Activated CD8-positive, alpha-beta T cell treated with anti-CD3 and anti-CD28 coated beads for 36 hours (primary cell): ENCODE measurements around the gene PDCD2. TPM values are rescaled to one million over a fixed set of nuclear protein-coding genes. Genes with fewer than 3 reads are reported as not detected.

ENCODE experiments used
- ATAC-seq: fragments of 200-7000 bp; cut with Tn5 transposase; one replicate; pipeline ENCODE4 v1.10.0; 2021; ENCODE audit warnings: mild to moderate bottlenecking, moderate library complexity
- CTCF ChIA-PET: fragments of 350-600 bp; sonication (Branson Sonifier 250); formaldehyde crosslinking; loops from one replicate; lab custom pipeline; 2021; ENCODE audit warnings: antibody characterized with exemption; lab: Charles Lee
- POLR2A ChIA-PET: fragments of 350-600 bp; sonication (Branson Sonifier 250); formaldehyde crosslinking; loops from one replicate; lab custom pipeline; 2021; ENCODE audit warnings: antibody characterized with exemption; lab: Charles Lee
- DNase-seq: peaks from one replicate; pipeline ENCODE4 v3.0.0-alpha.2; 2020
- H3K27ac Mint-ChIP-seq: one replicate; pipeline ENCODE4 v1.8.0; 2021; ENCODE audit warnings: mild to moderate bottlenecking, mixed read lengths
- H3K27me3 Mint-ChIP-seq: one replicate; pipeline ENCODE4 v1.8.0; 2021; ENCODE audit warnings: mixed read lengths
- H3K36me3 Mint-ChIP-seq: one replicate; pipeline ENCODE4 v1.8.0; 2021; ENCODE audit warnings: low read depth, mixed read lengths
- H3K4me1 Mint-ChIP-seq: one replicate; pipeline ENCODE4 v1.8.0; 2021; ENCODE audit warnings: low read depth, mixed read lengths
- H3K4me3 Mint-ChIP-seq: one replicate; pipeline ENCODE4 v1.8.0; 2021; ENCODE audit warnings: mild to moderate bottlenecking, moderate library complexity, mixed read lengths
- H3K9me3 Mint-ChIP-seq: one replicate; pipeline ENCODE4 v1.8.0; 2021; ENCODE audit warnings: mixed read lengths
- intact Hi-C: fragments of 100-400 bp; cut with micrococcal nuclease; formaldehyde crosslinking; loops from one replicate; pipeline ENCODE4 v1.10.0; 2022
- total RNA-seq, 2 experiments: library from RNA; stranded (reverse); gene quantifications; one replicate each; pipeline ENCODE4 v1.2.3, GENCODE V29; 2021
- TF ChIP-seq, protein P1 (sequence below): fragments of 200-600 bp; IDR thresholded peaks from one replicate; pipeline ENCODE4 v1.8.0; 2022; ENCODE audit warnings: antibody characterized with exemption, mild to moderate bottlenecking

PDCD2 gene
- total RNA-seq, 2 experiments from 2014 or later, result 132 to 140 TPM

- no peaks in the 10 kb centered on the region for H3K9me3 Mint-ChIP-seq
- no peak overlapping the region for H3K27ac Mint-ChIP-seq
- POLR2A ChIA-PET, result no interaction called here
- DNase-seq (no peak), ATAC-seq (no peak)
- CTCF ChIA-PET, result interaction anchor here (0.7 to 1.0 kb wide), 2 partner anchors 16 to 714 kb away, joined by 3 read pairs; no protein-coding TSS in a partner anchor
- TF ChIP-seq, protein P1, sequence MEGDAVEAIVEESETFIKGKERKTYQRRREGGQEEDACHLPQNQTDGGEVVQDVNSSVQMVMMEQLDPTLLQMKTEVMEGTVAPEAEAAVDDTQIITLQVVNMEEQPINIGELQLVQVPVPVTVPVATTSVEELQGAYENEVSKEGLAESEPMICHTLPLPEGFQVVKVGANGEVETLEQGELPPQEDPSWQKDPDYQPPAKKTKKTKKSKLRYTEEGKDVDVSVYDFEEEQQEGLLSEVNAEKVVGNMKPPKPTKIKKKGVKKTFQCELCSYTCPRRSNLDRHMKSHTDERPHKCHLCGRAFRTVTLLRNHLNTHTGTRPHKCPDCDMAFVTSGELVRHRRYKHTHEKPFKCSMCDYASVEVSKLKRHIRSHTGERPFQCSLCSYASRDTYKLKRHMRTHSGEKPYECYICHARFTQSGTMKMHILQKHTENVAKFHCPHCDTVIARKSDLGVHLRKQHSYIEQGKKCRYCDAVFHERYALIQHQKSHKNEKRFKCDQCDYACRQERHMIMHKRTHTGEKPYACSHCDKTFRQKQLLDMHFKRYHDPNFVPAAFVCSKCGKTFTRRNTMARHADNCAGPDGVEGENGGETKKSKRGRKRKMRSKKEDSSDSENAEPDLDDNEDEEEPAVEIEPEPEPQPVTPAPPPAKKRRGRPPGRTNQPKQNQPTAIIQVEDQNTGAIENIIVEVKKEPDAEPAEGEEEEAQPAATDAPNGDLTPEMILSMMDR, result no peak
- H3K4me1 Mint-ChIP-seq, result peaks cover 46% of the 10 kb centered on the region
- H3K4me3 Mint-ChIP-seq, result no peak overlapping the region
- intact Hi-C loops, result no loop called here
- peaks cover 72% of the 10 kb centered on the region for H3K36me3 Mint-ChIP-seq
- H3K27me3 Mint-ChIP-seq, result no peaks in the 10 kb centered on the region
These were observed 39.0 kb downstream of the PDCD2 start for GRCh38 chr6:170545405-170545804.

DNA sequence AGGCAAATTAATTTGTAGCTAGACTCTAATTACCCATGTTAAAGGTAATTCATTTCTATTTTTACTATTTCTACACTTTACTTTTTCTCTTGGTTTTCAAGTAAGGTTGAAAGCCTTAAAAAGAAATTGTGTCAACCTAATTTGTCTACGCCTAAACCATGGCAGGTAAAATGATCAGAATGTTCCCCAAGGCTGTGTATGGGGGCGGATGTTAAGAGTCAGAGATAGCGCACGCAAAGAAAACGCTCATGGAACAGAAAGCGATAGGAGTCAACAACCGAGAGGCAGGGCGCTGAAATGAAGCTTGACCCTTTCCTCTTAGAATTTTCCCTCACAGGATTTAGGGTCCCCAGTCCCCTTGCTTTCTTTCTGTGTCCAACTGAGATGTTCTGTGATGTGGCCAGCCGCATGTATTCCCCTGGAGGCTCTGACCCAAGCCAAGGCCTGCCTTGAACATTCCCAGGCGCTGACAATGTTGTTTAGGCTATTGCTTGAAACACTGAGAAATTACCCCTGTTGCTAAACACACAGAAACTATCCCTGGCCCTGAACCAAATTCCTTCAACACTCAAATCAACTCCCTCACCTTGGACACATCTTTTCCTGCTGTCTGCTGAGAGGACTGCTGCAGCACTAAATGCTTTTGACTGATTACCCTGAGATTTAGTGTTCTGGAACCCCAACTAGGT is 42.3 kb downstream of the PDCD2 start:
- Mint-ChIP-seq H3K4me1 (peaks cover 25% of the 10 kb centered on the region), H3K27me3 (no peaks in the 10 kb centered on the region), H3K4me3 (no peak overlapping the region), H3K36me3 (peaks cover 68% of the 10 kb centered on the region), H3K9me3 (no peaks in the 10 kb centered on the region), H3K27ac (peak overlapping the region; percentile 20)
- CTCF ChIA-PET, result interaction anchor here (0.7 to 7.1 kb wide), 4 partner anchors 11 to 753 kb away, joined by 3 to 47 read pairs (median 3); no protein-coding TSS in a partner anchor
- no peak for ATAC-seq
- POLR2A ChIA-PET, result interaction anchor here (1.0 to 1.6 kb wide), 2 partner anchors 12 to 20 kb away, joined by 3 to 4 read pairs; partner anchors contain the start of gene TBP
- DNase-seq, result no peak
- TF ChIP-seq, protein P1, result no peak
- intact Hi-C loops, result no loop called here

GRCh38 chr6:170537329-170537728 is 47.1 kb downstream of the PDCD2 start:
- POLR2A ChIA-PET, result no interaction called here
- DNase-seq (no peak), ATAC-seq (no peak)
- CTCF ChIA-PET, result no interaction called here
- Mint-ChIP-seq H3K36me3 (peaks cover 61% of the 10 kb centered on the region), H3K4me1 (peaks cover 14% of the 10 kb centered on the region), H3K27ac (peak overlapping the region; percentile 4), H3K27me3 (no peaks in the 10 kb centered on the region), H3K9me3 (no peaks in the 10 kb centered on the region), H3K4me3 (no peak overlapping the region)
- TF ChIP-seq, protein P1, result no peak
- intact Hi-C loops, result no loop called here

DNA sequence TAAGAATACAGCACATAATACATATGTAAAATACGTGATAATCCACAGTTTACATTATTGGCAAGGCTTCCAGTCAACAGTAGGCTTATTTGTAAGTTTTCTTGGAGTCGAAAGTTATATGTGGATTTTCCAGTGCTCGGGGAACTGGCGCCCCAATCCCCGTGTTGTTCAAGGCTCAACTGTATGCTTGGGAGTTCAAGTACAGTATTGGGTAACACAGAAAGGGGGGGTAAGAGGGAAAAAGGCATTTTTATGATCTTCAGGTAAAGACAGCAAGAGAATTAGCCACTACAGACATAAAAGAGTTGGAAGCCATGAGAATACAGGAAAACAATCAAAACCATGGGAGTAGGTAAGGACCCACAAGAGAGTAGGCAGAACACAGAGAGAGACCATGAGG is 47.8 kb downstream of the PDCD2 start:
- ATAC-seq, result no peak
- Mint-ChIP-seq H3K9me3 (no peaks in the 10 kb centered on the region), H3K4me3 (no peak overlapping the region), H3K27ac (peak overlapping the region; percentile 0), H3K27me3 (no peaks in the 10 kb centered on the region), H3K4me1 (peaks cover 14% of the 10 kb centered on the region), H3K36me3 (peaks cover 59% of the 10 kb centered on the region)
- intact Hi-C loops, result no loop called here
- ChIA-PET CTCF (no interaction called here), POLR2A (interaction anchor here (0.8 kb wide), 1 partner anchor 16 kb away, joined by 3 read pairs; no protein-coding TSS in a partner anchor)
- DNase-seq, result no peak
- TF ChIP-seq, protein P1, result no peak

DNA sequence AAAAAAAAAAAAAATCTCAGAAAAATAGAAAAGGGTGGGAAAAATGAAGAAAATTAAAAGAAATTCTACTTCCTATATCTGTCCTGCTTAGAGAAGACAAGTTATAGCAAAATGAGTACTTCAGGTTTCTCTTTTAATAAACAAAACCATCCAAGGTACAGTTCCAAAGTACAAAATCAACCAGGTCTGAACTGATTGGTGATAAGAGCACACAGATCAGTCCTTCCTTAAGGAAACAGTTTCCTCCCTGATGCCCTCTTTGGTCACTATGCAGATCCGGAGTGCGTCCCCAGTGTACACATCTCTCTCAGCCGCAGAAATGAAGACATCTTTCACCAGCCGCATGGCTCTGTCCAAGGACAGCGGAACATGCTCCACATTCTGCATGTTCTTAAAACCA is 49.4 kb downstream of the PDCD2 start:
- H3K4me1 Mint-ChIP-seq, result peaks cover 5% of the 10 kb centered on the region
- no peaks in the 10 kb centered on the region for H3K9me3 Mint-ChIP-seq
- no peak overlapping the region for H3K27ac Mint-ChIP-seq
- H3K27me3 Mint-ChIP-seq, result no peaks in the 10 kb centered on the region
- intact Hi-C loops, result no loop called here
- no peak for ATAC-seq
- TF ChIP-seq, protein P1, result no peak
- H3K36me3 Mint-ChIP-seq, result peaks cover 49% of the 10 kb centered on the region
- no peak overlapping the region for H3K4me3 Mint-ChIP-seq
- CTCF ChIA-PET, result no interaction called here
- POLR2A ChIA-PET, result interaction anchor here (1.4 kb wide), 1 partner anchor 24 kb away, joined by 3 read pairs; no protein-coding TSS in a partner anchor
- DNase-seq, result no peak
